Measurements from ENCODE around the gene PDXP. TPM values are rescaled to one million over a fixed set of nuclear protein-coding genes. Genes with fewer than 3 reads are reported as not detected.

The PDXP gene
- total and polyA plus RNA-seq, 2 donors (not counting 3 experiments of a cell fraction or from before 2014, with no cell fraction given), result 18.0 to 20.0 TPM

DNA sequence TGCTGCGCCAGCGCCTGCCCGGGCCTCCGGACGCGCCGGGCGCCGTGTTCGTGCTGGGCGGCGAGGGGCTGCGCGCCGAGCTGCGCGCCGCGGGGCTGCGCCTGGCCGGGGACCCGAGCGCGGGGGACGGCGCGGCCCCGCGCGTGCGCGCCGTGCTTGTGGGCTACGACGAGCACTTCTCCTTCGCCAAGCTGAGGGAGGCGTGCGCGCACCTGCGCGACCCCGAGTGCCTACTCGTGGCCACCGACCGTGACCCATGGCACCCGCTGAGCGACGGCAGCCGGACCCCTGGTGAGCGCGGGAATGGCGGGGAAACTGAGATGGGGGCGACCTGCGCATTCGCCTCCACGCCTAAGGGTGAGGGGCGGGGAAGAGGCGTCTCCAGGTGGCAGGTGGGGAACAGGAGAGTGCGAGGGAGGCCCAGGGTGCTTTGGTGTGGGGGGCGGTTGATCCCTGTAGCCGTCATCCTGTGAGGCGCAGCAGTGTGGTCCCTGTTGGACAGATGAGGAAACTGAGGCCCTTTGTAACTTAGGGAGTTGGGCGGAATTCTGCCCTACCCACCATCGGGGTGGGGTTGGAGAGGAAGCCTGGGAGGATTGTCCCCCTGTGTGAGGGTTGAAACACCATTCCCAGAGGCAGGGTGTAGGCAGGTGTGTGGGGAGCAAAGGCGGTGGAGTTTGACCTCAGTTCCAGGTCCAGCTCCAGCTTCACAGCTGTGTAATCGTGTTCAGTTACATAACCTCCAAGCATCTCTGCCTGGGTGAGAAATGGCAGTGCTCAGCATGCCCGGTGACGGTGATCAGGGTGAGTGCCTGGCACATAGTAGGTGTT, 758 bp downstream of the PDXP start:
- TF ChIP-seq EZH2 (IDR thresholded peaks at IDR 0.05; ENCODE audit: borderline replicate concordance, low read depth, low read length, severe bottlenecking), result no peak
- TF ChIP-seq, protein P1, sequence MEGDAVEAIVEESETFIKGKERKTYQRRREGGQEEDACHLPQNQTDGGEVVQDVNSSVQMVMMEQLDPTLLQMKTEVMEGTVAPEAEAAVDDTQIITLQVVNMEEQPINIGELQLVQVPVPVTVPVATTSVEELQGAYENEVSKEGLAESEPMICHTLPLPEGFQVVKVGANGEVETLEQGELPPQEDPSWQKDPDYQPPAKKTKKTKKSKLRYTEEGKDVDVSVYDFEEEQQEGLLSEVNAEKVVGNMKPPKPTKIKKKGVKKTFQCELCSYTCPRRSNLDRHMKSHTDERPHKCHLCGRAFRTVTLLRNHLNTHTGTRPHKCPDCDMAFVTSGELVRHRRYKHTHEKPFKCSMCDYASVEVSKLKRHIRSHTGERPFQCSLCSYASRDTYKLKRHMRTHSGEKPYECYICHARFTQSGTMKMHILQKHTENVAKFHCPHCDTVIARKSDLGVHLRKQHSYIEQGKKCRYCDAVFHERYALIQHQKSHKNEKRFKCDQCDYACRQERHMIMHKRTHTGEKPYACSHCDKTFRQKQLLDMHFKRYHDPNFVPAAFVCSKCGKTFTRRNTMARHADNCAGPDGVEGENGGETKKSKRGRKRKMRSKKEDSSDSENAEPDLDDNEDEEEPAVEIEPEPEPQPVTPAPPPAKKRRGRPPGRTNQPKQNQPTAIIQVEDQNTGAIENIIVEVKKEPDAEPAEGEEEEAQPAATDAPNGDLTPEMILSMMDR (IDR thresholded peaks at IDR 0.05; ENCODE audit: extremely low read depth in 1 of 2, insufficient read depth in 1 of 2, low read depth in 1 of 2, low read length in 2 of 2), result no peak
- no peak for TF ChIP-seq JUN (IDR thresholded peaks at IDR 0.05; ENCODE audit: borderline replicate concordance, insufficient read depth, insufficient read length, low read depth)
- no peak for TF ChIP-seq POLR2AphosphoS5 (IDR thresholded peaks at IDR 0.05; ENCODE audit: insufficient read depth, low read depth, low read length)
- dilution Hi-C loops (cut with MboI; ENCODE audit: extremely low pct_ligation_motif_present, low sequenced_read_pairs) (no loop called here), intact Hi-C loops (cut with micrococcal nuclease) (no loop called here)
- Histone ChIP-seq H3K4me1 (ENCODE audit: control insufficient read depth, extremely low read depth, insufficient read depth, low read length) (peaks cover 17% of the 10 kb centered on the region), H3K9me1 (replicated peaks; ENCODE audit: control insufficient read depth, extremely low read depth, insufficient read depth, low read length) (no peaks in the 10 kb centered on the region), H2AFZ (ENCODE audit: low read depth, low read length) (peak overlapping the region; percentile 45), H3K27me3 (ENCODE audit: control insufficient read depth in 2 of 2, insufficient read depth in 2 of 2, low read length in 2 of 2) (no peaks in the 10 kb centered on the region), H3K79me2 (ENCODE audit: control insufficient read depth, insufficient read depth, low read length) (peaks cover 32% of the 10 kb centered on the region), H3K9me3 (replicated peaks; ENCODE audit: control insufficient read depth, insufficient read depth, low read length) (no peaks in the 10 kb centered on the region), H4K20me1 (replicated peaks; ENCODE audit: control insufficient read depth, extremely low read depth, insufficient read depth, low read length) (no peaks in the 10 kb centered on the region), H3K4me2 (ENCODE audit: insufficient read depth, low read length) (peak overlapping the region; percentile 78), H3K27ac (ENCODE audit: insufficient read depth, low read depth, low read length) (no peak overlapping the region), H3K36me3 (ENCODE audit: control insufficient read depth in 2 of 2, extremely low read depth in 1 of 2, insufficient read depth in 2 of 2, low read length in 2 of 2) (no peaks in the 10 kb centered on the region), H3K9ac (replicated peaks; ENCODE audit: extremely low read depth, insufficient read depth, low read length) (peak overlapping the region; percentile 27), H3K4me3 (replicated peaks in 1 of 3; ENCODE audit: insufficient read depth in 1 of 3, low read depth in 1 of 3, low read length in 3 of 3) (peak overlapping the region; percentile 18 to 85 (median 53))
- ChIA-PET CTCF (interaction anchor here (1.4 to 8.6 kb wide), 8 partner anchors 9 to 122 kb away, joined by 3 to 220 read pairs (median 10); partner anchors contain the start of genes LGALS1 and NOL12), POLR2A (interaction anchor here (0.8 to 1.6 kb wide), 4 partner anchors 12 to 18 kb away, joined by 4 to 8 read pairs (median 4); partner anchors contain the start of gene LGALS1)
- no peak for DNase-seq (ENCODE audit: low read depth, low spot score)
- BruUV-seq (replicated peaks), result no TSS peak
- no peak for FAIRE-seq

Measured in endothelial cell of umbilical vein (primary cell).